RCC 7860 (cell line): ENCODE measurements around the gene TMEM270.
A peak's percentile ranks its signal among the peaks of the same experiment; 100 is the strongest.
"Not testable (repeated sequence)": the region's sequence is repeated elsewhere in the genome, so short reads cannot be mapped to it uniquely, and the experiment has no call there.

Experiments used
- DNase-seq: peaks from one replicate; pipeline ENCODE4 v3.0.0-alpha.2; 2015; ENCODE audit warnings: low spot score
- FAIRE-seq: peaks from 2 replicates; lab custom pipeline; 2012; peaks lifted over from hg19 to GRCh38; lab: Jason Lieb, UNC

TMEM270 gene

GRCh38 chr7:73860859-73861258 lies at the start of gene TMEM270:
Gene TMEM270 (plus strand): TSS chr7:73861159. CDS start chr7:73861195, 36 bp downstream.
- DNase-seq: no peak
- no peak for FAIRE-seq

- peak; percentile 61 for DNase-seq
These were observed 49.2 kb upstream of the TMEM270 start for GRCh38 chr7:73811760-73812168.

GRCh38 chr7:73812996-73813395 lies 48.0 kb upstream of the TMEM270 start:
- DNase-seq: no peak
- FAIRE-seq: no peak

More at GRCh38 chr7:73811760-73812168, 49.2 kb upstream of the TMEM270 start:
- peak; percentile 10 for FAIRE-seq

- FAIRE-seq (no peak), DNase-seq (no peak)
These were observed 45.5 kb upstream of the TMEM270 start for GRCh38 chr7:73815436-73815835.

- DNase-seq (no peak), FAIRE-seq (no peak)
These were observed 43.8 kb upstream of the TMEM270 start for GRCh38 chr7:73817121-73817520.

- FAIRE-seq: no peak
These were observed 40.9 kb upstream of the TMEM270 start for GRCh38 chr7:73820013-73820412.

GRCh38 chr7:73821597-73822285 lies 39.2 kb upstream of the TMEM270 start:
- DNase-seq, FAIRE-seq: not testable (repeated sequence)

More at GRCh38 chr7:73820013-73820412, 40.9 kb upstream of the TMEM270 start:
- no peak for DNase-seq

- DNase-seq (peak; percentile 100), FAIRE-seq (peak; percentile 99)
These were observed 38.4 kb upstream of the TMEM270 start for GRCh38 chr7:73822319-73823173.

GRCh38 chr7:73823257-73823656 lies 37.7 kb upstream of the TMEM270 start:
- DNase-seq (no peak), FAIRE-seq (no peak)

GRCh38 chr7:73823873-73824592 lies 36.9 kb upstream of the TMEM270 start:
- DNase-seq (no peak), FAIRE-seq (no peak)

- DNase-seq (no peak), FAIRE-seq (no peak)
These were observed 36.0 kb upstream of the TMEM270 start for GRCh38 chr7:73824986-73825385.

- FAIRE-seq (no peak), DNase-seq (peak; percentile 88)
These were observed 33.3 kb upstream of the TMEM270 start for GRCh38 chr7:73827567-73828106.

GRCh38 chr7:73828107-73828803 lies 32.7 kb upstream of the TMEM270 start:
- FAIRE-seq: peak; percentile 87
- peak; percentile 97 for DNase-seq

- no peak for DNase-seq
- no peak for FAIRE-seq
These were observed 32.0 kb upstream of the TMEM270 start for GRCh38 chr7:73828972-73829371.

GRCh38 chr7:73829505-73829904 lies 31.5 kb upstream of the TMEM270 start:
- no peak for FAIRE-seq
- DNase-seq: no peak

GRCh38 chr7:73829921-73830680 lies 30.9 kb upstream of the TMEM270 start:
- DNase-seq (no peak), FAIRE-seq (no peak)

GRCh38 chr7:73830681-73831583 lies 30.0 kb upstream of the TMEM270 start, which contains the start of gene CLDN4:
Gene CLDN4 (plus strand): TSS chr7:73830996. CDS start chr7:73831202, 206 bp downstream.
- FAIRE-seq: peak; percentile 74
- DNase-seq: peak; percentile 95

GRCh38 chr7:73831584-73831833 lies 29.4 kb upstream of the TMEM270 start:
- DNase-seq: no peak
- no peak for FAIRE-seq
